Measurements from ENCODE around the gene PLS1.

The PLS1 gene

DNA sequence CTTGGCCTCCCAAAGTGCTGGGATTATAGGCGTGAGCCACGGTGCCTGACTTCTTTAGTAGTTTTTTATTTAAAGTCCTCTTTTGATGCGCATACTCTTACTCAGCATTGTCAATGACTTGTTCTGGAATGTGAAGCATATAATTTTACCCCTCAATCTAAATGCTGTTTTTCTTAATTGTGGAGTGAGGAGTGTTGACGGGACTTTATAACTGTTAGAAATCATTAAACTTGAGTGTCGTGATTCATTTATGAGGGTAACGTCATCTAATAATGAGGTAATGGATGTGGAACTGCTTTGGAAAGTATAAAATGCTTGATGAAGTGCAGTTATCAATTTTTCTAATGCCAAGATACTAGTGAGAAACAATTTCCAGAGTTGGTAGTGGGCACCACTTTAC lies 48.3 kb downstream of the PLS1 start:
- no peak for DNase-seq

DNA sequence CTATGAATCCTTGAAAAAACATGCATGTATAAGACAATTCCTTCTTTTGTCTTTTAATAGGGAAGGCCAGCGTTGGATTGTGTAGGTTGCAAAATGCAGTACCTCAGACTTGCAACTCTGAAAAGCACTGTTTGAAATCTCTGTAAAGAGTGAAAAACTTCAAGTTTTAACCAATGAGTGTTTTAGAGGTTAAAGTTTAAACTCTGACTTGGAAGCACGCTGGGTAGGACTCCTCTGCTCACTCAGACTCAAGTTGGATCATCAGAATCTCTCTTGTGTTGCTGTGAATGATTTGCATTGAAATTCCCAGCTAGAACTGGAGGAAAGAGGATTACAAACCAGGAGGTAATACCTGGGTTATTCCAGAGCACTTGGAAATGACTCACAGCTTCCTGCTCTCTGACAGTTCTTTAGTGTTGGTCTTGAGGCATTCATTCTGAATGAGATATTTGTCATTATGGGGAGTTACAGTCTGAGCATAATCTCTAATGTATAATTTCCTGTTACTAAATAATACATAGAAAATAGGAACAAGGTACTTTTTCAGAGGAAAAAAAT lies 49.1 kb downstream of the PLS1 start:
- DNase-seq: no peak

DNA sequence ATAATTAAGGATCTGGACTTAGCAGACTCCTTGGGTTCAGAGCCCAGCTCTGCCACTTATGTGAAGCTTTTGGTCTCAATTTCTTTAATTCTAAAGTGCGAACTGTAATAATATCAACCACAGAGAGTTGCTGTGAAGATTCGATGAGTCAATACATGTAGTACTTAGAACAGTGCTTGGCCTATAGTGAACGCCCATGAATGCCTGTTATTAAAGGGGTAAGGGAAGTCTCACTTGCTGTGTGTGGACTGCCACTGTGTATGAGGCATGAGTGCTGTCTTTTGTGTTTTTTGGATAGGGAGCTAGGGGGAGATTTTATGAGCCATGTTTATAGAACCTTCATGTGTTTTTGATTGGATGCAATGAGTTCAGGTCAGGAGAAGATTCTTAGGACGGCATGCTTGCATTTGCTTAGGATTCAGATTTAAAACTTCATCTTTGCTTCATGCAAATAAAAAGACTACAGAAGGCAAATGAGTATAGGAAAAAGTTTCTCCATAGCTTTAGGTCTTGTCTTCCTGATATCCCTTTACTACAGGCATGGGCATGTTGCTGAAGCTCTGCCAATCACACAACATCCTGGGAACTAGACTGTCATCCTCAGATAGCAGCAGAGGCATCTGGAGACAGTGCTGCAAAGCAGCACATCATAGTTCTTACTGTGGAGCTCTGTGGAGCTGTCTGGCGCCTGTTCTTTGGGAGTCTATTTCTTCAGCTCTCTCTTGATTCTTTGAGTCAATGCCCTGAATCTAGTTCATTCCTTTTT lies 50.0 kb downstream of the PLS1 start:
- DNase-seq: no peak

DNA sequence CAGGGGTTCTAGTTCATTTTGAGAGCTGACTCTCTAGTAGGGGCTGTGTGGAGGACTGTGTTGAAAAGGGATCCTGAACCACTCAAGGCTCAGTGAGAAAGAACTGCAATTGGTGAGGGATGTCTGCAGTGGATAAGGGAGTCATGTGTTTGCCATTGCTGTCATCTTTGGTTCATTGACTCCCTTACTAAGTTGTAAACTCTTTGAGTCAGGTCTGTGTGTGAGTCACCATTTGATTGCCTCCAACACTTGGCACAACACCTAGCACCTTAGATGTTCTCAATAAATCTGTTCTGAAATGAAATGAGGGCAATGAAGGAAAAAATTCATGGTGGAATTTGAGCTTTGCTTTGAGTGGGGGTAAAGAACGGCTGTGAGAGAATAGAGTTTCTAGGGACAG lies 51.7 kb downstream of the PLS1 start:
- no peak for DNase-seq

DNA sequence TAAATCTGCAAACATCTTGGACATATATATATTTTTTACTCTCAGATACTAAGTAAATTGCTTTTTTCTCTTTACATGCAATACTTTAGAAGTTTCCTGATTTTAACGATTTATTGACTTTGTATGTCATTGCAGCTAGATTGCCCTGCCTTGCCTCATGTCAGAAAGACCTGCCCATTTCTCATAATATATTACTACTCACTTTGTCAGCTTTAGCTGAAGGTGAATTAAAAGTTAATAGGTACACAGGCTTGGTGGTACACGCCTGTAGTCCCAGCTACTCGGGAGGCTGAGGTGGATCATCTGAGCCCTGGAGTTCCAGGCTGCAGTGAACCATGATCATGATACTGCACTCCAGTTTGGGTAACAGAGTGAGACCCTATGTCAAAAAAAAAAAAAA lies 52.8 kb downstream of the PLS1 start:
- DNase-seq: no peak

DNA sequence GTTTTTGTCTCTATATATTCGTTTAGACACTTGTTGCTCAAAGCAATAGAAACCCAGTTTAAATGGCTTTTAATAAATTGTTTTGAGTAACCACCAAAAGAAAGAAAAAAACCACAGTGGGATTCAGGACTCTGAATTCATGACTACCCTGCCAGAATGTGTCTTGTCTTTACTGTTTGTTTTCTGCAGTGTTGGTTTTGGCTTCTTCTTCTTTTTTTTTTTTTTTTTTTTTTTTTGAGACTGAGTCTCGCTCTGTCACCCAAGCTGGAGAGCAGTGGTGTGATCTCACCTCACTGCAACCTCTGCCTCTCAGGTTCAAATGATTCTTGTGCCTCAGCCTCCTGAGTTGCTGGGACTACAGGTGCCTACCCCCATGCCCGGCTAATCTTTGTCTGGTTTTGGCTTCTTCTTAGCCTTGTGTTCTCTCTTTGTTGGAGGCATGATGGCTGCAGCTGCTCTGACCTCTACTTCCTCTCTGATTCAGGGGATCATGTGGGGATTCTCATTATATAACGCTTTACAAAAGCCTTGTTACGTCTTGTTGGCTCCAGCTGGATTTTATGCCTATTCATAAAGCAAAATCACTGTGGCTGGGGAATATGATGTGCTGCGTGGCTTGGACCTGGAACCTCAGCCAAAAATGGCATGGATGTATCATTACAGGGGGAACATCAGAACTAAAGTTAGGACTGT lies 54.0 kb downstream of the PLS1 start:
- no peak for DNase-seq

DNA sequence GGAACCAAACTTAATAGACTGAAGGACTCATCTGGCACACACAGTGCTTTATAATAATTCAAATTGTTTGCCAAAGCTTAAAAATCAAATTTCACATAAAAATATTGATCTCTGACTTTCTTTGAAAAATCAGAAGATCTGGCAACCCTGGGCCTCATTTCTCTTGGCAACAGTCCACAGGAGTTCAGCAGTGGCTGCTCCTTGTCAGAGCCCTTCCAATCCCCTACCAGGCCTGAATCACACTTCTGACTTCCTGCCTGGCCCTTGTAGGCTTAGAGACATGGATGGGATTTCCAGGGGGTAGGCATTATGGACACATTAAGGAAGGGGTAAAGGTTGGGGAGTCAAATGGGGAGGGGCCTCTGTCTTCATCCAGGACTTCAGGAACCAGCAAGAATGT lies 55.5 kb downstream of the PLS1 start:
- no peak for DNase-seq

DNA sequence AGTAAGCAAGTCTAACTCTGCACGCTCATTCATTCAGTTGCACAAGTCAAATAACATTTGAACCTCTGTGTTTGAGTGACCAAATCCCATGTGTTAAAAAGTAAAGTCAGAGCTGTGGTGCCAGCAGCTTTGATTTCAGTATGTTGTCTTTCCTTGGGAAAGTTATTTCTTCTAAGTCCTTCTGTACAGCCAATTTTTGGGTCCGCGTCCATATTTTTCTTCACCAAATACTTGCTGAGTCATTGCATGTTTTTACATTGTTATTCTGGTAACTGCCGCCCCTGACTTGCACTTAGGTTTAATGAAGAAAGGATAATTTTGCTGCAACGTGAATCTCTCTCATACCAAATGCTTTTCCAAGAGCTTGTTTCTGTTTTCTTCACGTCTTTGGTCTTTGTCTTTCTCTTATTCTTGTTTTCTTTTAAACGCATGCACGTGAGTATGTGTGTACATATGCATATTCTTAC lies 56.7 kb downstream of the PLS1 start:
- DNase-seq: no peak

DNA sequence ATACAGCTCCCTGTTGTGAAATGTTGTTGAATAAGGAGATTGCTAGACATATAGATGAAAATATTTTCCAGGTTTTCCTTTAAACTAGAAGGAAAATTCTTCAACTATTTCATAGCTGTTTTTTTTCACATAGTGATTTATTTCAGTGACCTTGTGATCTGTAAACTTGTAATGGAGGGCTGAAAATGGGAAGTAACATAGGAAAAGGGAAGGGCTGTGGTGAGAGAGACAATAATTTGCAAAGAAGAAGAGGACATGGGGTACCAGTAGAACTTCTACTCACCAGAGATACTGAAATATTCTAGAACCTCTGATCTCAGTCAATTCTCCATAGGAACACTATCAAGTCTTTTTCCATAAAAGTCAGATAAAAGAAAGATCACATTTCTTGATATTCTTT lies 60.4 kb downstream of the PLS1 start:
- no peak for DNase-seq

DNA sequence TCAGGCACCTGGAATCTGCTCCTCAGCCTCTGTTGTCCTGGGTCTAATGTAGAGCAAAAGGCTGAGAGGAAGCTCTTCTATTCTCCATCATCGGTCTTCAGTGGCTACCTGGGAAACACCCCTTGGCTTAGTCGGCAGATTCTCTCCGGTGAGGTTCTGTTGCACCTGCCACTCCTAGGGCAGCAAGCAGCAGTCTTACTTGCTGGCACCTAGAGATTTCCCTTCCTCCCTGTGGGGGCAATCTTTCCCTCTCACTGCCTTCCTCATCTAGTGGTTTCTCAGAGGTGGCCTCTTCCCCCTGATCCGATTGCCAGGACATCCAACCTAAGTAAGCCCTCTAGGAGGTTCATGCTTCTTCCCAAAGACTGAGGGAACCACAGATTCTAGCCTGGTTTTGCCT lies 60.8 kb downstream of the PLS1 start:
- no peak for DNase-seq

DNA sequence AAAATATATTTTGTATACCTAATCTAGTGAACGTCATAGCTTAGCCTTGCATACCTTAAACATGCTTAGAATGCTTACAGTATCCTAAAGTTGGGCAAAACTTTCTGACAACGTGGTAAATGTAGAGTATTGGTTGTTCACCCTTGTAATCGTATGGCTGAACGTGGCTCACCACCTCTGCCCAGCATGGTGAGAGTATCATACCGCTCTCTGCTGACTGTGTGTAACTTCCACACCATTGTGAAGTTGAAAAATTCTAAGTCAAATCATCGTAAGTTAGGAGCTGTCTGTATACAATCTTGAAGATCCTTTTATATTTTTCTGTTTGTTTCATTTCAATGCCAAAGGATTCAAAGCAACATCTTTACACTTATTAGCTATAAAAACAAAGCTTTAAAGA lies 64.2 kb downstream of the PLS1 start:
- DNase-seq: no peak

DNA sequence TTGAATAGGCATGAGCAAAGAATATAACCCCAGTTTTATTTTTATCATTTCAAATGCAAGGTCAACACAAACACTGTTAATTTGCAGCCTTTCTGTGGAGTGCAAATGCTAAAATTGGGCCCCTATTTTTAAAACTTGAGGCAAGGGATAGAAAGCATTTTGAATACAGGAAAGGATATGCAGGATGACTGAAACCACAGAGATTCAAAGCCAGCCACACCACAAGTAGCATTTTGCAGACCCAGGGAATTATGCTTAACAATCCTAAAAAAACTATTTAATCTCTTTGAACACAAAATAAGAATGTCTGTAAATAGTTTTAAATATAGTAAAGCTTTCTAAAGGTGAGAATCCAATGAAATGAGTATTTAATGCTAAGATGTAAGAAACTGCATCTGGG lies 64.7 kb downstream of the PLS1 start:
- DNase-seq: no peak

DNA sequence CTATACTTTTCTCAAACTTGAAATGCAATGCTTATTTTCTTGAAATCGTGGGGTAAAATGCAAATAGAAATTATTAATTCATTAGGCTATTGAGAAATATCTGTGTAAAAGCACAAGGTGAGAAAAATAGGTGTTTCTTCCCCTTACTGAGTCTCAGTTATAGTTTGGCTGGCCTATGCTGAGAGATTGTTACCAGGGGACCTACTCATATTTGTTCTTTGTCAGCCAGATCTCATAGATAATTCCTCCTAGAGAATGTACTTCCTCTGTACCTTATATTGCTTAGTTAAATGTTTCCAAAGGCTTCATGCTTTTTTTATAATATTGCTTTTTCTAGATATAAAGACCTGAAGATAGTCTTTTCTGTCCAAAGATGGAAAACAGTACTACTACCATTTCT lies 67.7 kb downstream of the PLS1 start:
- no peak for DNase-seq

DNA sequence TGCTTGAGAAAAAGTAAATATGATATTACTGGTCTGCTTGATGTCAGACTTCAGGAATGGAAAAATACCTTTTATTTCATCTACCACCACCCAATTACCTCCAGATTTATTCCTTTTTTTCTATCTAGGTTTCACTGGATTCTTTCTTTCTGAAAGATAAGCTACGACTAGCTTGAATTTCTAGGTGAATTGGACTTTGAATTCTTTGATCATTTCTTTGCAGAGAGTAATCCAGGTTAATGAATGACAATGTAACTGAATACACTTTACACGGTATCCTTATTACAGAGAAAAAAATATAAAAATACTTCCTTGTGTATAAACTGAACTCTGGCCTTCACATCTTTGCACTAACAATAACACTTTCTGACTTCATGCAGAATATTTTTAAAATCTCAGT lies 68.1 kb downstream of the PLS1 start:
- DNase-seq: no peak

DNA sequence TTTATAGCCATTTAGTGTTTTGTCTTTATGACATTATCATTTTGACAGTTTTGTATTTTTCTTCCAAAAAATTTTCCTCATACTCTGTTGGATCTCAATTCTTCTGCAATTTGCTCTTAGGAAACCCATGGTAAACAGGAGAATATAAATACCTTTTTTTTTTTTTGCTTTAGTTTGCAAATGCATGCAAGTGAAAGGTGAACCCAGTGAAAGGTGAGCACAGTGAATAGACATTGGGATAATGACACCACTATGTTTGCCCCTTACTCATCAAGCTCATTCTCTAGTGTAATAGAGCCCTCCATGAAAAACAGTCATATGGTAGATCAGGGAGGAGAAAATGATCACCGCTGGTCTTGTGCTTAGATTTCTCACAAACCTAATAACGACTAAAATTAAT lies 68.6 kb downstream of the PLS1 start:
- no peak for DNase-seq

DNA sequence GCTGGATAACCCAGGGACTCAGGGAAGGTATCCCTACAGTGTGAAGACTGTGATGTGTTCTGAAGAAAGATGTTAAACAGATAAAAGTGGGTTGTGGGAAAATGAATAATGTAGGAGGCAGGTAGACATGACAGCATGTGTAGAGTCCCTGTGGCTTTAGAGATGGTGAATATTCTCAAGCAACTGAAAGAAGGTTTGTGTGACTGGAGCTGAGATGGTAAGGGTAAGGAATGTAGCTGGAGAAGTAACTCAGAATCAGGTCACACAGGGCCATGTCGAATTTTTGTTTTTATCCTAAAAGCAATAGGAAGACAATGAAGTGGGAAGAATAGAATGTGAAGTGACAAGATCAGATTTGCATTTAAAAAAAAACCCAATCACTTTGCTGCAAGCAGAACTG lies 73.9 kb downstream of the PLS1 start:
- no peak for DNase-seq

DNA sequence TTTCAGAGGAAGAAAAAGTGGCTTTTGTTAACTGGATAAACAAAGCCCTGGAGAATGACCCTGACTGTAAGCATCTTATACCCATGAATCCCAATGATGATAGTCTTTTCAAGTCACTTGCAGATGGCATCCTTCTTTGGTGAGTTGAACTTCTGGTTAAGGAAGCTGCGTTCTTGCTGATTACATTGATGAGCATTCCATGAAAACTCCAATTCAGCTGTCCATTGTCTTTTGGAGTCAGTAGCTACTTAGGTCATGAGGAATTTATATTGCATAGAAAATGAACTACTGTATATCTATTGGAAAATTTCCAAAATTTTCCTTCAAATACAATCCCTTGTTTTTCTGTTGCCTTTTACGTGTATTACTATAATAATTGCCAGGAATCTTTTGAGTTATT lies 80.0 kb downstream of the PLS1 start:
- no peak for DNase-seq

DNA sequence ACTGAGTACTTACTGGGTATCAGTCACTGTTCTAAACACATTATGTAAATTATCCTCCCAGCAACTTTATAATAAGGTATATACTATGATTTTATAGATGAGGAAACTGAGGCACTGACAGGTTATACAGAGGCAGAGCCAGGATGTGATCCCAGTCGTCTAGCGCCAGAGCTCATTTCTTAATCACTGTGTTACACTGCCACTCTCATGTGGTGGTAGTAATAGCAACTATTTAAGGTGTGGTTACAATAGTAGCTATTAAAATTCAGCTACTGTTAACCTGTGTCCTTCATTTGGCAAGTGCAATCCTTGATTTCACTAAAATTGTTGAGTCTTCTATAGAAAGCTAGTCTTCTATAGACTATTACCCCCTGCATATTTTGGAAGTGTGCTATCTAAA lies 84.5 kb downstream of the PLS1 start:
- DNase-seq: no peak

DNA sequence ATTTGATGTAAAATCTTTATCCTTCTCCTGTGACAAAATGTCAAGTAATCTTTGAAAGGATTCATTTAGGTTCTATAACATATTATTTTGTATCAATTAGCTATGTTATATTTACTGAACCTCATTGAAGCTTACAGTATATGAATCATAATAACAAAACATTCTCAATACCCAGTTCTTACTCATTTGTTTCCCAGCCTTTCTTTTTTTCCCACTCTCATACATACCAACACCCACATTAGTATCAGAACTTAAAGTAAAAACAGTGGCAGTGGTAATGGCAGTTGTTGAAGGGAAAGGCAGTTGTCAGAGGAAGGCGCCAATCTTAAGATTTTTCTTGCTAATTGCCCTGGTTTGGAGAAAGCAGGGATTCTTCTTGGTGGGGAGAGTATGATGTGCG lies 94.4 kb downstream of the PLS1 start:
- no peak for DNase-seq

DNA sequence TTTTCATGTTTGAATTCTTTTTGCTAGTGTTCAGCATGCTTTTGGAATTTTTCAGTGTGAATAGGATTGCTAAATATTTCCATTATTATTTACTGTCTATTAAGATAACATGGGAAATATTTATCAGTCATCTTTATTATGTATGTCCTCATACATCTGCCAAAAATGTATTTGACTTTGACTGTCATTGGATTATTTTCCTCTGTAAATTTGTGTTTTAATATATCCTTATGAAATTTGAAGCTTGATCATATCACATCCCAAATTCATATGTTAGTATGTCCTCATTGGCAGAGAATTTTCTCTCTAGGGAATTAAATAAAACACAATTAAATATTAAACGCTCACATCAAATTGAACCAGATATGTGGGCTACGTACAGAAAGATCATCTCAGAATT lies 95.3 kb downstream of the PLS1 start:
- DNase-seq: no peak

DNA sequence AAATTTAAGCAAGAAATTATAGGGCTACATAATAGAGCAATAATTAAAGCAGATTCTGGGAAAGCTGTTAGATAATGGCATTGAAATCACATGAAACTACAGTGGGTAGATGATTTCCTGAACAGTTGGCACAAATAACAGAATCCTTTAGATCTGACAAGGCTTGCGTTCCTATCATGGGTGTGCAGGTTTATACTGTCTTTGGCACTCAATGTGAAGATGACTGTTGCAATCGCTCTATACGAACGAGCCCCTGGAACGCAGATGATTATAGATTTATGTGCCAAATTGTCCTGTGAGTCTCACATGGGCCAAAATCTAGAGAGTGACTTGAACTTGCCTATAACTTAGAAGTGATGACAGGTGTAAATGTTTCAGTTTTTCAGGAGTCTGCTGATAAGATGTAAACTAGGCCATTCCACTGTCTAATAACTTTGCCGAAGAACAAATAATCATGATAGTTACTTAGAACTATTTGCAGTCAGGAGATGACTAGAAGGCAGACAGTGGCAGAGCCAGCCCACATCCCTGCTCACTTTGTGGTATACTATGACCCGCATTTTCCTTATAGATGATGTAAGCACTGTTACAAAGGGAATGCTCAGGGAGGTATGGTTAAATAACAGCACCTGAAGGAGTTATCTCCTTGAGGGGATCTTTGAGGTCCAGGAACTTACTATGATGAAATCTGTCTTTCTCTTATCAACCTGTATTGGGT lies 97.1 kb downstream of the PLS1 start:
- no peak for DNase-seq

DNA sequence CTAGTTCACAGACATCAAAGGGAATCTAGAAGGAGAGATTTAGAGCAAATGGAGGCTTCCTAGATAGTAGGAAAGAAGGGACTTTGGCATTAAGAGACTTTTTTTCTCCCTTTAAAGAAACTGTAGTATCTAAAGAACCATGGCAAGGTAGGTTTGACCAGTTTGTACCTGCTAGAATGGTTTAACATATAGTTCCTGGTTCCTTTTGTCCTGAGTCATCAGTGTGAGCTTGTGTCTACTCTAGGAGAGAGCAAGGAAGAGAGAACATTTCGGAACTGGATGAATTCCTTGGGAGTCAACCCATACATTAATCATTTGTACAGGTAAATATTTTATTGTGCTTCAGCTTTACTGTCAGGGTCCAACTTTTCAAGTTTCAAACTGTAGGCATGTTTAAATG lies 98.0 kb downstream of the PLS1 start:
- no peak for DNase-seq

DNA sequence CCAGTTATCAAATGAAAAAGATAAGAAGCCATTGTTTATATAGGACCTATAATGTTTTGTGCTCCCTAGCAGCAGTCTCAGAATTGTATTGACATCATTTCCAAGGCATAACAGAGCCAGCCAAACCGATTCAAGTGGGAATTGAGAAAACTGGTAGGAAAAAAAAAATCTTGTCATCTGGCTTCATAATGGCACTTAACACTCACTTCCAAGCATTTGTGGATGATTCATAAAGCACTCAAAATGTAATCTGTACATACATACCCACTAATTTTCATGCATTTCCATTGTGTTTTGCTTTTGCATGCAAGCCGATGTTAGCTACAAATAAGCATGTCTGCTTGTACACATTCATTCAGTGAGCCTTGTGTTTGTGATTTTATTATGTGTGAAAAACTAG lies 109.0 kb downstream of the PLS1 start:
- DNase-seq: no peak

Measured in NCI-H1417 treated with DMSO at 0.1 percent for 48 hours (cell line).